OCI-LY7 (cell line): ENCODE measurements around the gene LY9. TPM values are rescaled to one million over a fixed set of nuclear protein-coding genes. Genes with fewer than 3 reads are reported as not detected.

Source experiments
- BruUV-seq: library from RNA; stranded (reverse); fragments of 400-500 nt; replicated peaks from 2 replicates; lab custom pipeline; 2021; lab: Mats Ljungman, UMichigan
- CTCF ChIA-PET: fragments of 300-600 bp; sonication (Branson Sonifier 250); formaldehyde crosslinking; loops from one replicate; lab custom pipeline; 2022; ENCODE audit warnings: antibody characterized with exemption; ENCODE audit not compliant: unreplicated experiment; lab: Charles Lee
- POLR2A ChIA-PET: fragments of 300-600 bp; sonication (Branson Sonifier 250); formaldehyde crosslinking; loops from one replicate; lab custom pipeline; 2022; ENCODE audit warnings: antibody characterized with exemption; lab: Charles Lee
- DNase-seq: peaks from one replicate; pipeline ENCODE4 v3.0.0-alpha.2; 2015; ENCODE audit warnings: low spot score
- H2AFZ ChIP-seq: fragments of 200-600 bp; sonication (generic), shearing (Covaris generic); 2 replicates; pipeline ENCODE4 v1.6.1; 2014; ENCODE audit warnings: mild to moderate bottlenecking, antibody characterized with exemption, low read length, moderate library complexity
- H3K27ac ChIP-seq: fragments of 200-600 bp; sonication (generic); 2 replicates; pipeline ENCODE4 v1.5.1; 2014; ENCODE audit warnings: mixed run types, low read depth, mild to moderate bottlenecking, moderate library complexity, low read length, inconsistent platforms; ENCODE audit not compliant: poor library complexity, severe bottlenecking
- H3K36me3 ChIP-seq: fragments of 200-600 bp; sonication (generic); 2 replicates; pipeline ENCODE4 v1.6.1; 2014; ENCODE audit warnings: mild to moderate bottlenecking, antibody characterized with exemption, low read length, moderate library complexity, mixed read lengths; ENCODE audit not compliant: insufficient read depth
- H3K4me1 ChIP-seq: fragments of 200-600 bp; sonication (generic); 2 replicates; pipeline ENCODE4 v1.5.1; 2014; ENCODE audit warnings: mild to moderate bottlenecking, low read length; ENCODE audit not compliant: insufficient read depth, poor library complexity, severe bottlenecking
- H3K4me2 ChIP-seq: fragments of 200-600 bp; sonication (generic); 2 replicates; pipeline ENCODE4 v1.6.1; 2014; ENCODE audit warnings: mild to moderate bottlenecking, low read length
- H3K4me3 ChIP-seq: fragments of 200-600 bp; sonication (generic); 2 replicates; pipeline ENCODE4 v1.5.1; 2014; ENCODE audit warnings: mild to moderate bottlenecking, low read depth, low read length; ENCODE audit not compliant: poor library complexity, severe bottlenecking
- H3K79me2 ChIP-seq: fragments of 200-600 bp; sonication (generic); 2 replicates; pipeline ENCODE4 v1.6.1; 2016; ENCODE audit warnings: low read depth, mild to moderate bottlenecking, low read length, moderate library complexity, mixed read lengths; ENCODE audit not compliant: insufficient read depth
- H3K9me2 ChIP-seq: fragments of 200-600 bp; sonication (generic); 2 replicates; pipeline ENCODE4 v1.6.1; 2016; ENCODE audit warnings: mild to moderate bottlenecking, low read length, mixed read lengths; ENCODE audit not compliant: insufficient read depth
- H3K9me3 ChIP-seq: fragments of 200-600 bp; sonication (generic); 2 replicates; pipeline ENCODE4 v1.6.1; 2014; ENCODE audit warnings: mild to moderate bottlenecking, mixed run types, low read length, mixed read lengths
- H4K20me1 ChIP-seq: fragments of 200-600 bp; sonication (generic); 2 replicates; pipeline ENCODE4 v1.6.1; 2014; ENCODE audit warnings: mild to moderate bottlenecking, antibody characterized with exemption, low read length, moderate library complexity, mixed read lengths; ENCODE audit not compliant: insufficient read depth
- CTCF ChIP-seq: fragments of 200-600 bp; sonication (generic); conservative IDR thresholded peaks from 2 replicates; pipeline ENCODE4 v1.5.1; 2014; ENCODE audit warnings: mild to moderate bottlenecking, antibody characterized with exemption, low read length, moderate library complexity, mixed read lengths
- EZH2phosphoT487 ChIP-seq: fragments of 200-600 bp; sonication (generic); IDR thresholded peaks from 2 replicates; pipeline ENCODE4 v1.6.1; 2018; ENCODE audit warnings: low read depth, borderline replicate concordance, mild to moderate bottlenecking, mixed run types, antibody characterized with exemption, low read length, moderate library complexity, mixed read lengths
- intact Hi-C: fragments of 100-400 bp; cut with micrococcal nuclease; formaldehyde crosslinking; loops from one replicate; pipeline ENCODE4 v1.10.0; 2022; ENCODE audit not compliant: unreplicated experiment
- total RNA-seq, 2 experiments: library from RNA; depleted of rRNA in 1 of 2; stranded (reverse); fragments of >200 nt in 1 of 2; shearing (Covaris generic) in 1 of 2; gene quantifications; 2 replicates each; pipeline ENCODE4 v1.2.3, GENCODE V29; 2014 to 2022

Gene LY9
- total RNA-seq, 2 experiments from 2014 or later: 28.4 to 40.2 TPM

DNA sequence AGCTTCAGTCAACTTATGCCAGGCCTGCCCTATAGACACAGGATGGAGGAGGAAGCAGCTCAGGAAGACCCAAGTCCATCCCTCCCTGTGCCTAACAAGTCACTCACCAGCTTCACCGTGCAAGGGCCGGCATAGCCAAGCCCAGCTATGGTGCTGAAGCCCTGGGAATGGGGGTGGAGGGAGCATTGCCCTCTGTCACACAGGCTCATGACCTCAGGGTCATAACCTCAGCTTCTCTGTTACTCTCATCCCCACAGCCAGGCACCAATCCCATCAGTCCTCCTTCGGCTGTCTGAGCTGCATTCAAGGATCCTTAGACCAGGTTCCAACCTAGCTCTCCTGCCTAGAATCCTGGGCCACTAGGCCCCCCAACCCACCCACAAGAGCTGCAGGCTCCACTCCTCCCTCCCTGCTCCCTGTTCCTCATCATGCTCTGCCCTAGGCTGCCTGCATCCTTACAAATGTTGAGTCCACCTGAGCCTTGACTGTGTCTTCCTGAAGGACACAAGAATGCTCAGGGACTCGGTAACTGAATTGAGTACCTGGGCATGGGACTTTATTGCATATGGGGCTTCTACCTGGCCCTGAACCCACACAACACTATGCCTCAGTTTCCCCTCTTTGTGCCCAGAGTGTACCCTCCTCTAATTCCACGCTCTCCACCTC lies 65.0 kb downstream of the LY9 start:
- no peak overlapping the region for H3K4me3 ChIP-seq
- POLR2A ChIA-PET: interaction anchor here (0.7 kb wide), 1 partner anchor 126 kb away, joined by 3 read pairs; no protein-coding TSS in a partner anchor
- no peak for DNase-seq
- no peak overlapping the region for H2AFZ ChIP-seq
- H3K27ac ChIP-seq: no peak overlapping the region
- BruUV-seq: no TSS peak
- no peaks in the 10 kb centered on the region for H3K79me2 ChIP-seq
- intact Hi-C loops: no loop called here
- no peaks in the 10 kb centered on the region for H3K9me3 ChIP-seq
- no peaks in the 10 kb centered on the region for H3K4me1 ChIP-seq
- H3K4me2 ChIP-seq: no peak overlapping the region
- TF ChIP-seq CTCF (no peak), EZH2phosphoT487 (no peak)
- H4K20me1 ChIP-seq: no peaks in the 10 kb centered on the region
- CTCF ChIA-PET: no interaction called here
- no peaks in the 10 kb centered on the region for H3K36me3 ChIP-seq
- H3K9me2 ChIP-seq: no peaks in the 10 kb centered on the region

DNA sequence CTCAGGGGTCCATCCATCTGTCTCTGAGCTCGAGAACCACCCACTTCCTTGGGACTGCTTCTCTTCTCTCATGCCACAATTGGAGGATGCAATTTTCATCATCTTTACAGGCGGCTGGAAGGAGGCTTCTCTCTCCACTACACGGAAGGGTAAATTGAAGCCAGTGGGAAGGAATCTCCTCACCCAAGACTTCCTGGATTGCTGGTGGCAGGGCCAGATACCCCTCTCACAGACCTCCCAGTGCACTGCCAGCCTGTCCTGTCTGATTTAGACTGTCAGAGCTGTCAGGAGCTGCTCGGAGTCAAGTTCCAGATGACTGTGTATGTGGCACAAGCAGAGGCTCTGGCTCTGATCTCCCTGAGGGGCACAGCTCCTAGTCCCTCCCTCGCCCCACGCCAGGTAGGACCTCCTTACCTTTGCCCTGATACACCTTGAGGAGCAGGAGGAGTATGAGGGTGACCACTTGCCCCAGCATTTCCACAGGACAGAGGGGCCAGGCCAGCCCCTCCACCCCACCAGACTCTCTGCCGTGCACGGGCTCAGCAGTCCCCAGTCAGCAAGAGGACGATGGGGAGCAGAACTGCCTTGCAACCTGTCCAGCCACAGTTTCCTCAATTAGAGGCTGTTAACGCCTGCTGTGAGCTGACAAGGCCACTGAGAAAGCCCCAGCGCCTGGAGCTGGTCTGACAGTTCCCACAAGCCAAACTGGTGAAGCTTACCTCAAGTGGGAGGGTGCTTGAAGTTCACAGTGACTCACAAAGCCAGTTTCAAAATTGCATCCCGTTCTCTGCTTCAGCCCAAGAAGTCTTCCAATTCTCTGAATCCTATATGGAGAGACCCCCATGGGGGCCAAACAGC lies 66.5 kb downstream of the LY9 start, which contains the start of gene CD244:
TSS of gene CD244 (minus strand) at position 685 of the 858 bp plus-strand sequence. CDS start at position 475, 210 bp downstream.
- Histone ChIP-seq H3K36me3 (no peaks in the 10 kb centered on the region), H3K9me3 (no peaks in the 10 kb centered on the region), H3K79me2 (no peaks in the 10 kb centered on the region), H3K4me3 (no peak within 1 kb of the TSS), H3K9me2 (no peaks in the 10 kb centered on the region), H4K20me1 (no peaks in the 10 kb centered on the region), H3K4me2 (no peak within 1 kb of the TSS), H3K27ac (no peak within 1 kb of the TSS), H2AFZ (no peak within 1 kb of the TSS), H3K4me1 (no peaks in the 10 kb centered on the region)
- TF ChIP-seq CTCF (no peak), EZH2phosphoT487 (no peak)
- BruUV-seq: no TSS peak
- intact Hi-C loops: no loop called here
- ChIA-PET CTCF (interaction anchor here (0.7 kb wide), 1 partner anchor 82 kb away, joined by 3 read pairs; no protein-coding TSS in a partner anchor), POLR2A (interaction anchor here (0.6 kb wide), 1 partner anchor 38 kb away, joined by 3 read pairs; no protein-coding TSS in a partner anchor)
- no peak for DNase-seq
